EH (cell line): ENCODE measurements around the gene SELENOI.
A peak's percentile ranks its signal among the peaks of the same experiment; 100 is the strongest.

Experiments
- DNase-seq: peaks from one replicate; pipeline ENCODE4 v3.0.0-alpha.2; 2015; ENCODE audit warnings: low read depth

The SELENOI gene

DNA sequence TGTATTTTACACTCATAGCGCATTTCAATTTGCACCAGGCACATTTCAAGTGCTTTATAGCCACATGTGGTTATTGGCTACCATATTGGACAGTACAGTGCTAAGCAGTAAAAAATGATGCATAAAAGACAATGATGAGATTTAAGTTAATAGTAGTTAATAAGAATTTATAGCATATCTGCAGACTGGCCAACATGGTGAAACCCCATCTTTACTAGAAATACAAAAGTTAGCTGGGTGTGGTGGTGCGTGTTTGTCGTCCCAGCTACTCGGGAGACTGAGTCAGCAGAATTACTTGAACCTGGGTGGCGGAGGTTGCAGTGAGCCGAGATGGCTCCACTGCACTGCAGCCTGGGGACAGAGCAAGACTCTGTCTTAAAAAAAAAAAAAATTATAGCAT lies 65.5 kb downstream of the SELENOI start:
- no peak for DNase-seq

DNA sequence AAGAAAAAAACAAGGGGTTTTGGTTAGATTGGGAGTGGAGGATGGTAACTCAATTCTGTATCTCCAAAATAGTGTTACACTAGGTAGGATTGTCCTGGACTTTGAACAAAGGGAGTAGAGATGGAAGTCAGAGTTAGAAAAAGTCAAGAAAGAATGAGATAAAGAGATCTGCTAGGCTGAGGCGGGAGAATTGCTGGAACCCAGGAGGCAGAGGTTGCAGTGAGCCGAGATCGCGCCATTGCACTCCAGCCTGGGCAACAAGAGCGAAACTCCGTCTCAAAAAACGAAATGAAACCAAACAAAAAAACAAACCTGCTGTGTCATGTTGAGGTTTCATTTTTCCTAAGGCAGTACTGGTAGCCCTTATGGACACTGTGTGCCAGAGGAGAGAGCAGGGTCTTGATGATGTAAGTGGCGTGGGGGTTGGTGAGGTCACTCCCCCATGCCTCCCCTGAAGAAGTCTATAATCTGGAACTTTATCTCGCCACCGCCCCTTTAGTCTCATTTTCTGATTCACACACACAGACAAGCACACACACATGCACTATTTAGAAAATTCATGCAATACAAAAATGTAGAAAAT lies 66.2 kb downstream of the SELENOI start:
- no peak for DNase-seq

DNA sequence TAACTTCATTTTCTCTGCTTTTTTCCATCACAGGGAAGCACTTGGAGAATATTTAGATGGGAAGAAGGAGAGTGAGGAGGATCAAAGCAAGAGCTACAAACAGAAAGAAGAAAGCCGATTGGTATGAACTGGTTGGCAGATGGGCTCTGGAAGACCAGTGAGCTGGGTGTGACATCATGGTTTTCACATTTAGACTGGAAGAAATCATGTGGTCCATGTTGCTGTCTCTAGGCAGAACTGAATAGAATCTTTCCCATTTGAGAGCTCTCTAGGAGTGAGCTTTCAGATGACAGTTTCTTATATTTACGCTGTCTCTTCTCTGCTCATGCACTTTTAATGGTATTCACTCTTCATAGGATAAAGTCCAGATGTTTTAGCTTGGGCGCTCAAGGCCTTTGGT lies 68.4 kb downstream of the SELENOI start:
- DNase-seq: no peak

DNA sequence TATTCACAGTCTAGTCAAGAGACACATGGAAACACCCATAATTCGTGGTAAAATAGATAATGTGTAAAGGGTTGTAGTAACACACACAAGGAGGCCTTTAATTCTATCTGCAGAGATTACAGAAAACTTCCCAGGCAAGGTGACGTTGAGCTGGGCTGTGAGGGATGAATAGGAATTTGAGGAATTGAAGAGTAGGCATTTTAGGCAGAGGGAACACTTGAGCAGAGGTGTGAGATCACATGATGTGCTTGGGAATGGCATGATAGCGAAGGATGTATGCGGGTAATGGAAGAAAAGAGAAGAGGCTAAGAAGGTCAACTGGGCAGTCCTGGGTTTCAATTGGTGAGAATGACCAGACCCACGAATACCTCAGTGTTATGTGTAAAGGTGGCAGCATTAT lies 76.0 kb downstream of the SELENOI start:
- DNase-seq: no peak

DNA sequence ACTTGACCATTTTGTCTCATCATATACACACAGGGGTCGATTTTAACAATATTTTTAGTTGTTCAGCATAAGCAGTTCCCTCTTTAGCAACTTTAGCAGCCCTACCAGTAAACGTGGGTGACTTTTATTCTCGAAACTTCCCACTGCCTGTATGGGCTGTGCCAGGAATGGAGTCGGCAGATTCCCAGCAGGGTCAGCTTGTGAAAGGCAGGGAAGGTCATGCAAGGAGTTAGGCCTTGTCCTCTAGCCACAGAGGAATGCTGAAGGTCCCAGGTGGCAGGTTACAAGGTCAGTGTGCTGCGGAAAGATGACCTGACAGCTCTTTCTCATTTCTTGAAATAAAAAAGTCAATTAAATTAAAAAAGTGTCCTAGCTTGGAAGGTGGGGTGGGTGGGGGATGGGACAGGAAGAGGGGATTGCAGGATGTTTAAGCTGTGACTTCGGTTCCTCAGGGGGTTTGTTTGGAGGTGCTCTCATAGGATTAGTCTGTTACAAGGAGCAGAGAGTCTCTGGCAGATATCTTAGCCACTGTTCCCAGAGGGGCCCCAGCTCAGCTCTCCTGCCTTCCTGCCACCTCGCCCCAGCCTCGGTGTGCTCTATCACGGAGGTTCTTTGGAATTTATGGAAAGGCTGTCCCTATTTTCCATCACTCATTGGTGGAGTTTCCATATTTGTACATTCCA lies 77.1 kb downstream of the SELENOI start:
- DNase-seq: no peak

DNA sequence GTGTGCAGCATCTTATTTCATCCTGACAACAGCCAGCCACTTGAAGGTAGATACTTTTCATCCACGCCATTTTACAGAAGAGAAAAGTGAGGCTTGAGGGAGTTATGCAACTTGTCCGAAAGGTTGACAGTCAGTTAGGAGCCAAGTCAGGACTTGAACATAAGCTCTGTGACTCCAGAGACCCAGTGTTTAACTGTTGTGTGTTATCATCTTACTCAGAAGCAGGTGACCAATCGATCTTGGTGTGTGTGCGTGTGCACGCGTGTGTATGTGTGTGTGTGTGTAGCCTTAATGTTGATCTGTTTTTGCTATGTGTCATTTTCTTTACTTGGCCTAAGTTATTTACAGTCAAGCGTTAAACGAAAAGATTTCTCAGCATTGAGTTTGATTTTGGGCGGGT lies 77.8 kb downstream of the SELENOI start:
- no peak for DNase-seq

DNA sequence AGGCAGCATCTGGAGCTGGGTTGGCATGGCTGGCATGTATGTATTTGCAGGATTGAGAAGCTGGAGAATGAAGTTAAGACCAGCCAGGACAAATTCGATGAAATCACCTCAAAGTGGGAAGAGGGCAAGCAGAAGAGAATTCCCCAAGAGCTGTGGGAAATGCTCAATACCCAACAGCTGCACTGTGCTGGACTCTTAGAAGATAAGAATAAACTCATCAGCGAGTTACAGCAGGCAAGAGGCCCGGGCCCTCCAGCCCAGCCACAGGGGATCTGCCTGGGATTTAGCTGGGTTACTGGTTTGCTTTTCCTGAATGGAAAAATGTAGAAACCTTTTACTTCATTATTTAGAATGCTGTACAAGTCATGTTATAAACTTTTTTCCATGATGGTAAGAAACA lies 78.3 kb downstream of the SELENOI start:
- DNase-seq: no peak

DNA sequence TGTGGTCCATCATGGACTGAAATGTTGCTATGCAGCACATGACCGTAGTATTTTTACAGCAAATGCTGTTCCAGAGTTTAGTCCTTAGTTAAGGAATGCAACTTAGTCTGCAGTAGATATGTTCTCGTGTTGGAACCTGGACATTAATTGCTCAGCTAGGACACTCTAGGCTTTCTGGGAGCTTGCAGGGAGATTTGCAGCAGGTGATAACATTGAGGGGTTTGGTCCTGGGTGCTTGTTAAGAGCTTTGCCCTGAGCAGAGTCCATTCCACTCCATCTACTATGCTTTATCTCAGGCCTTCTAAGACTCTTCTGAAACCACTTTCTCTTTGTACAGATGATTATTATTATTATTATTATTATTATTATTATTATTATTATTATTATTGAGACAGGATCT lies 82.9 kb downstream of the SELENOI start:
- DNase-seq: no peak

DNA sequence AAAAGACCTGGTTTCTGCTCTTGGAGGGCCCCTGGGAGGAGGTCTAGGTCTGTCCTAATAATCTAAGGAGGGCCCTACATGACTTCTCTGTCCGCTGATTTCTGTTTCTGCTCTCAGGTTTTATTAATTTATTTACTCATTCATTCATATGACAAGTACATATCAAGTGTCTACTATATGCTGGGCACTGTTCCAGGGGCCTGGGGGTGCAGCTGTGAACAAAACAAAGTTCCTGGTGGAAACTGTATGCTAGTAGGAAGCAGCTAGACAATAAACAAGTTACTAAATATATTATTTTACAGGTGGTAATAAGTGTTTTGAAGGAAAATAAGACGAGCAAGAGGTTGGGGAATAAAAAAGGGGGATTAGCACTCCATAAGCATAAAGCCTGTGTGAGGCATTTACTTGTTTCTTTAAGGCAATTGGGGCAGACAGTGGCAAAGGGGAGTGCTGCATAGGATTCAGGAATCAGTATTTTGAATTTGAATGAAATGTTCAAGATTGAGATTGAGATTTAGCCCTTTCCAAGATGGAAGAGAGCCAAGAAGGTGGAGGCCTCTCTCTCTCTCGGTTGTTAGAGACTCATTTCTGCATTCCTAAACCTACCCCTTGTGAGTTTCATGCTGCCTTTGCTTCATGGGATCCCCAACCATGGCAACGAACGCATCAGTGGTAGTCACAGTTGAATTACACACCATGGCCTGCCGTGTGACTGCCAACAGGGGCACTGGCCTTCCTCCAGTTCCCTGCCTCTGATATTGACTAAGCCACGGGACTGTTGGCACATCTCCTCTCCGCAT lies 84.0 kb downstream of the SELENOI start:
- DNase-seq: peak; percentile 2

DNA sequence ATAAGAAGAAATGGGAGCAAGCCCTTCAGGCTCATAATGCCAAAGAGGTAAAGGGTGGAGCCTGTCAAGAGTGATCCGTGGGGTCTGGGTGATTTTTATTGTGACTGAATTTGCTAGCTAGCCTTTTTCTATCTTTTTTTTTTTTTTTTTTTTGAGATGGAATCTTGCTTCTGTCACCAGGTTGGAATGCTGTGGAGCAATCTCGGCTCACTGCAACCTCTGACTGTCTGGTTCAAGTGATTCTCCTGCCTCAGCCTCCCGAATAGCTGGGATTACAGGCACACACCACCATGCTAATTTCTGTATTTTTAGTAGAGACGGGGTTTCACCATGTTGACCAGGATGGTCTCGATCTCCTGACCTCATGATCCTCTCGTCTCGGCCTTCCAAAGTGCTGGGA lies 84.9 kb downstream of the SELENOI start:
- peak; percentile 57 for DNase-seq

DNA sequence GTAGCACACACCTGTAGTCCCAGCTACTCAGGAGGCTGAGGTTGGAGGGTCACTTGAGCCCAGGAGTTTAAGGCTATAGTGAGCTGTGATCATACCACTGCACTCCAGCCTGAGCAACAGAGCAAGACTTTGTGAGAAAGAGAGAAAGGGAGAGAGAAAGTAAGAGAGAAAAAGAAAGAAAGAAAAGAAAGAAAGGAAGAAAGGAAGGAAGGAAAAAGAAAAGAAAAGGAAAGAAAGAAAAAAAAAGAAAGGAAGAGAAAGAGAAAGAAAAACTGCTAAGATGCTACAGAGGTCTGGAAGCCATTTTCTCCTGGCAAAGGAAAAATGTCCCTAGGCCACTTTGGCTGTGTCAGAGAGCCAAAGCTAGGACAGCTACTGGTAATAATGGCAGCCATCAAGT lies 86.4 kb downstream of the SELENOI start:
- DNase-seq: no peak

DNA sequence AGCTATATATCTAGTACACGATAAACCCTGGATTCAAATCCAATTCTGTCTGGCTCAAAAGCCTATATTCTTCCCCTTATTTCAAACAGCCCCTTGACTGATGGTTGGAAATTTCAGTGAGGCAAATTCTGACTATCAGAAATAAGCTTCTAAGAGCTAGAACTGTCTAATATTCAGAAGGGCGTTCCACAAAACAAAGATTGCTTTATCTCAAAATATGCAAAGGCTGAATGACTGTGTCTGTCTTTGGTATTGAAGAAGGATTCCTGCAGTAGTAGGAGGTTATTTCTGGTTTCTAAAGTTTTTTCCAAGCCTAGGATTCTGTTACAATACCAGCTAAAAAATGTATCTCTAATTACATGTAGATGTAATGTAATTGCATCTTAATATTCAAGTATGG lies 86.9 kb downstream of the SELENOI start:
- no peak for DNase-seq

DNA sequence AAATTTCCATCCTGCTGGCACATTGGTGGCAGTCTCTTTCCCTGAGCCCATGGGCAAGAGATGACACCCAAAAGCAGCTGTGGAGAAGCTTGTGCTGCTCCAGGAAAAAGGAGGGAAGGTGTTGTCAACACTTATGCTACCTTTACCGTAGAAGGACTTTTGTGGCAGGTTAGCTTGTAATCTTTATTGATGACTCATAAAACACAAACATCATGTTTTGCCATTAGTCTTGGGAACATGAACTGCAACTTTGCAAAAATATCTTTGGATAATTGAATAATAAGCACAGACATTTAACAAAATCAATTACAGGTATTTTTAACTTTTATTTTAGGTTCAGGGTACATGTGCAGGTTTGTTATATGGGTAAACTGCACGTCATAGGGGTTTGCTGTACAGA lies 89.2 kb downstream of the SELENOI start:
- no peak for DNase-seq

DNA sequence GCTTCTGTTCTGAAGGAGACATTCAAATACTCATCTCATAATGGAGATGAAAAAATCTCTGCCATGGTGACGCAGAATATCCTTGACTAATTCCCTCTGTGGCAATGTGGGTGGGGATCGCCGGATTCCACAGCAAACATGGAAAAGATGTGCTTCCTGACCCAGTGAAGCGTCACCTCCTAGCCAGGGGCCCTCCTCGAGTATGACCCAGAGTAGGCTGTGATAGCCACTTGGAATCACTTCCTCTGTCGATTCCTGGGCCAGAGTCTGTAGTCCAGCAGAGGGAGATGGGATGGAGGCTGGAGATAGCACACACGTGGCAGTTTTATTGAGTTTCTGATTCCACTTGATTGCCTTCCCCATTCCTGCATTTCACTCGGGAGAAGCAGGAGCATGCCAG lies 92.6 kb downstream of the SELENOI start:
- peak; percentile 86 for DNase-seq

DNA sequence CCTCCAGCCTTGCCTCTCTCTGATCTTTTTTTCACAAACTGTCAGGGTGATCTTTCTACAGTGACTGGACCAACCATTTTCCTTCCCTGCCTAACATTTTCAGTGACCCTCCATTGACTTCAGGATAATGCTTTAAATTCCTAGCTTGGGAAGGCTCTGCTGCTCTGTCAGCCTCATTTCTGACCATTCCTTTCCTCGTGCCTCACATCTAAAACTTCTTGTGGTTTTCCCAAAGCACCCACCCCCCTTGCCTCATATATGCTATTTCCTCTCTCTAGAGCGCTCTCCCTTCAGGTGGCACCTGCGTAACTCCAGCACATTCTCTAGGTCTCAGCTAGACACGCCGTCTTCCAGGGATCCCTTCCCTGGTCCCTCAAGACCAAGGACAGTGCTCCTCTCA lies 93.0 kb downstream of the SELENOI start:
- peak; percentile 70 for DNase-seq

DNA sequence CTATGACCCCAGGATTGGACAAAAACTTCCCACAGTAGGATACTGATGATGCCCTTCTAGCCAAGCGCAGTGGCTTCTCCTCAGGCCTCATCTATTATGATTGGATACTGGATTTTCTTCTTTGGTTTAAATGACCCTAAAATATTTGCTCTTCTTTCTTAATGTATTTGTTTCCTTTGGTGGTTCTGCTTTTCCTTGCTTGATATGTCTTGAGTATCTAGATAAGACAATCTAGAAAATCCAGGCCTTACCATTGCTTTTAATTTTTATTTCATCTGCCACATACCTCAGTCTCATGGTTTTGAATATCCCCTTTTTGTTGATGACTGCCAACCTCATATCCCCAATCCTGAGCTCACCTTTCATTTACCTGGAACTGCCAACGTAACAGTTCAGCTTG lies 96.4 kb downstream of the SELENOI start:
- no peak for DNase-seq

DNA sequence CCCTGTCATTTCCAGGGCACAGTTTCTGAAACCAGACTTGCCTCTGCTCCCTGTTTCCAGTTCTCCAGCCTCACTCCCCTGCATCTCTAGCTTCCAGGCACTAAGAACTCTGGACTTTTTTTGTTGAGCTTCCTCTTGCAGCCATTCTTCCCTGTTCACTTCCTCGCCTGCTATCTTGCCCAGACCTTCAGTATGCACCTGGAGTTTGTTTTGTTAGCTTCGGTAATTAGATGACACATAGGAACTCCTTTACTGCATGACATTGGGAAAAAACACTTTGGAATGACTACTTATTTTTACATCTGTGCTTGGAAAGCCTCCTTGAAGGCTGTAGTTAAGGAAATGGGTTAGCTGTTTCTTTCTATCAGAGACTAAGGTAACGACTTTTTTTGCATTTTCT lies 96.8 kb downstream of the SELENOI start:
- DNase-seq: no peak

DNA sequence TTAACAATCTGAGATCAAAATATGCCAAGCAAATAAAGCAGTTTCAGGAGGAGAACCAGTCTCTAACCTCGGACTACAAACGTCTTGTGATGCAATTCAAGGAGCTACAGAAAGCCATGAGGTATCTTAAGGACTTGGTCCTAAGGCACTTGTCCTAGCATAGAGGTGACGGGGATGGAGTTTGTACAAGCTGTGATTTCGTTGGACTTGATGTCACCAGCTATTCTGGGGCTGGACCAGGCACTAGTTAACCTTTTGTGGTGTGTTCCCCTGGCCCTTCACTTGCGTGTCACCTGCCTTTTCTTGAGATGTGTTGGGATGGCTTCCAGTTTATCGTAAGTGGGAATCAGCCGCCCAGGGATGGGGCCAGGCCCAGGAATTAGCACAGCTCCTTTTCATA lies 98.3 kb downstream of the SELENOI start:
- no peak for DNase-seq
